Keratinocyte (primary cell): Measurements from ENCODE around the gene ECI1. TPM values are rescaled to one million over a fixed set of nuclear protein-coding genes. Genes with fewer than 3 reads are reported as not detected.

Experiments used
- DNase-seq: peaks from one replicate; pipeline ENCODE4 v3.0.0-alpha.2; 2011; ENCODE audit warnings: low read depth, missing footprints, low spot score
- FAIRE-seq: peaks from 2 replicates; lab custom pipeline; 2011; peaks lifted over from hg19 to GRCh38; lab: Jason Lieb, UNC
- H2AFZ ChIP-seq: 2 replicates; pipeline ENCODE4 v1.6.0; 2012; ENCODE audit warnings: low read length, control low read depth, inconsistent platforms; ENCODE audit not compliant: control insufficient read depth
- H3K27ac ChIP-seq: 2 replicates; pipeline ENCODE4 v1.5.1; 2011; ENCODE audit warnings: low read length; ENCODE audit not compliant: control insufficient read depth, insufficient read depth
- H3K27me3 ChIP-seq: 3 replicates; pipeline ENCODE4 v1.6.0; 2011; ENCODE audit warnings: low read length; ENCODE audit not compliant: control insufficient read depth, insufficient read depth; ENCODE audit errors: extremely low read depth
- H3K36me3 ChIP-seq, 2 experiments: 2 replicates in 1 of 2; 3 replicates in 1 of 2; pipeline ENCODE4 v1.5.1; 2011; ENCODE audit warnings: low read length in 2 of 2, mild to moderate bottlenecking in 1 of 2; ENCODE audit not compliant: control insufficient read depth in 2 of 2, insufficient read depth in 2 of 2; ENCODE audit errors: extremely low read depth in 1 of 2
- H3K4me1 ChIP-seq: 3 replicates; pipeline ENCODE4 v1.5.1; 2011; ENCODE audit warnings: low read length; ENCODE audit not compliant: control insufficient read depth, insufficient read depth; ENCODE audit errors: extremely low read depth
- H3K4me2 ChIP-seq: 3 replicates; pipeline ENCODE4 v1.6.0; 2011; ENCODE audit warnings: low read depth, low read length; ENCODE audit not compliant: control insufficient read depth, insufficient read depth; ENCODE audit errors: extremely low read depth
- H3K4me3 ChIP-seq, 3 experiments: fragments of 200-600 bp in 1 of 3; sonication (generic) in 1 of 3; 2 replicates in 2 of 3; 3 replicates in 1 of 3; pipeline ENCODE4 v1.5.1; 2011 to 2016; ENCODE audit warnings: low read length in 3 of 3, mild to moderate bottlenecking in 3 of 3, control low read depth in 2 of 3, inconsistent platforms in 1 of 3, low read depth in 1 of 3, mixed read lengths in 1 of 3, mixed run types in 1 of 3, moderate library complexity in 1 of 3; ENCODE audit not compliant: control insufficient read depth in 2 of 3, insufficient read depth in 2 of 3; ENCODE audit errors: extremely low read depth in 1 of 3
- H3K79me2 ChIP-seq: 2 replicates; pipeline ENCODE4 v1.6.0; 2012; ENCODE audit warnings: low read length; ENCODE audit not compliant: control insufficient read depth, insufficient read depth
- H3K9ac ChIP-seq: 3 replicates; pipeline ENCODE4 v1.6.0; 2011; ENCODE audit warnings: low read length; ENCODE audit not compliant: control insufficient read depth, insufficient read depth; ENCODE audit errors: extremely low read depth
- H3K9me1 ChIP-seq: 3 replicates; pipeline ENCODE4 v1.6.0; 2011; ENCODE audit warnings: low read length; ENCODE audit not compliant: control insufficient read depth, insufficient read depth; ENCODE audit errors: extremely low read depth
- H3K9me3 ChIP-seq: 2 replicates; pipeline ENCODE4 v1.5.1; 2012; ENCODE audit warnings: low read depth, low read length; ENCODE audit not compliant: control insufficient read depth
- H4K20me1 ChIP-seq: 3 replicates; pipeline ENCODE4 v1.6.0; 2011; ENCODE audit warnings: low read length; ENCODE audit not compliant: control insufficient read depth, insufficient read depth; ENCODE audit errors: extremely low read depth
- EZH2 ChIP-seq: IDR thresholded peaks from one replicate; pipeline ENCODE4 v1.6.1; 2012; ENCODE audit warnings: inconsistent platforms, mild to moderate bottlenecking, low read length, moderate library complexity
- dilution Hi-C: fragments of 300-500 bp; cut with MboI; formaldehyde crosslinking; loops from one replicate; pipeline ENCODE4 v1.7.0; 2020; ENCODE audit warnings: low sequenced_read_pairs; ENCODE audit not compliant: extremely low pct_ligation_motif_present
- polyA plus RNA-seq, 5 experiments: library from polyadenylated mRNA; depleted of rRNA in 3 of 5; stranded (reverse) in 3 of 5; stranded (forward) in 1 of 5; unstranded in 1 of 5; fragments of >200 nt; gene quantifications; 1 replicate in 1 of 5; 2 replicates in 3 of 5; 3 replicates in 1 of 5; pipeline versions ENCODE4 v1.2.1 to v1.2.3, GENCODE V29; 2011 to 2012; ENCODE audit warnings: missing spikeins in 2 of 5, low read depth in 1 of 5, low replicate concordance in 1 of 5
- TF ChIP-seq, protein P1 (sequence below), 3 experiments: IDR thresholded peaks in 1 of 3; conservative IDR thresholded peaks in 1 of 3; optimal IDR thresholded peaks in 1 of 3; 2 replicates in 2 of 3; 3 replicates in 1 of 3; pipeline versions ENCODE3 to v1.5.1; 2011; ENCODE audit warnings: low read length in 3 of 3, mild to moderate bottlenecking in 3 of 3, moderate library complexity in 2 of 3, control low read depth in 1 of 3, inconsistent platforms in 1 of 3; ENCODE audit not compliant: insufficient read depth in 2 of 3; ENCODE audit errors: extremely low read depth in 1 of 3

ECI1 gene
- polyA plus RNA-seq, 1 donor (not counting 4 experiments of a cell fraction or from before 2014, with no cell fraction given) = 19.7 TPM

DNA sequence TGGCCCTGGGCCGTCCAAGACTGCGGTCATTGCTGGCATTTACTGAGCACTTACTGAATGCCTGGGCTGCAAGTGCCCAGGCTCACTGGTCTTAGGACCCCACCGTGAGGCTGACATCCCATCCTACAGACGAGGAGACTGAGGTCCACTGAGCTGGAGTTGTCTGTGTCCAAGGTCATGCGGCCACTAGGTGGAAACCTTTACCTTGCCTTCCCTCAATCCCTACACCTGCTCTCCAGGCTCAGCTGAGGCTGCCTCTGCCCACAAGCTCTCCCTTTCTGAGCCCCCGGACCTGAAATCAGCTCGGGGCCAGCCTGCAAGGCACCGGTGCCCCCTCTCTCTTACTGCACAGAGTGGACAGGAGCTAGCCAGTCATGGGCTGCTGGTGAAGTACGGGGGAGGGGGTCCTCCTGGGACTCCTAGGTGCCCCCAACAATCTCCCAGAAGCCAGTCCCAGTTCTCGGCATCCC, 56.5 kb downstream of the ECI1 start:
- dilution Hi-C loops = no loop called here
- no peak overlapping the region for H2AFZ ChIP-seq
- FAIRE-seq = peak; percentile 59
- no peaks in the 10 kb centered on the region for H3K9me1 ChIP-seq
- H4K20me1 ChIP-seq = no peaks in the 10 kb centered on the region
- peaks cover 38% of the 10 kb centered on the region for H3K27me3 ChIP-seq
- no peaks in the 10 kb centered on the region for H3K79me2 ChIP-seq
- TF ChIP-seq EZH2 = no peak
- TF ChIP-seq, protein P1, sequence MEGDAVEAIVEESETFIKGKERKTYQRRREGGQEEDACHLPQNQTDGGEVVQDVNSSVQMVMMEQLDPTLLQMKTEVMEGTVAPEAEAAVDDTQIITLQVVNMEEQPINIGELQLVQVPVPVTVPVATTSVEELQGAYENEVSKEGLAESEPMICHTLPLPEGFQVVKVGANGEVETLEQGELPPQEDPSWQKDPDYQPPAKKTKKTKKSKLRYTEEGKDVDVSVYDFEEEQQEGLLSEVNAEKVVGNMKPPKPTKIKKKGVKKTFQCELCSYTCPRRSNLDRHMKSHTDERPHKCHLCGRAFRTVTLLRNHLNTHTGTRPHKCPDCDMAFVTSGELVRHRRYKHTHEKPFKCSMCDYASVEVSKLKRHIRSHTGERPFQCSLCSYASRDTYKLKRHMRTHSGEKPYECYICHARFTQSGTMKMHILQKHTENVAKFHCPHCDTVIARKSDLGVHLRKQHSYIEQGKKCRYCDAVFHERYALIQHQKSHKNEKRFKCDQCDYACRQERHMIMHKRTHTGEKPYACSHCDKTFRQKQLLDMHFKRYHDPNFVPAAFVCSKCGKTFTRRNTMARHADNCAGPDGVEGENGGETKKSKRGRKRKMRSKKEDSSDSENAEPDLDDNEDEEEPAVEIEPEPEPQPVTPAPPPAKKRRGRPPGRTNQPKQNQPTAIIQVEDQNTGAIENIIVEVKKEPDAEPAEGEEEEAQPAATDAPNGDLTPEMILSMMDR (optimal IDR thresholded peaks at IDR 0.05 in 1 of 3, IDR thresholded peaks at IDR 0.05 in 1 of 3, conservative IDR thresholded peaks at IDR 0.05 in 1 of 3; ENCODE audit: extremely low read depth in 1 of 3, insufficient read depth in 2 of 3, low read length in 3 of 3) = peak; percentile 74 to 91 (median 76)
- no peaks in the 10 kb centered on the region for H3K36me3 ChIP-seq
- H3K4me2 ChIP-seq = no peak overlapping the region
- H3K9ac ChIP-seq = no peak overlapping the region
- no peak for DNase-seq
- H3K9me3 ChIP-seq = no peaks in the 10 kb centered on the region
- no peak overlapping the region for H3K27ac ChIP-seq
- no peak overlapping the region for H3K4me3 ChIP-seq
- H3K4me1 ChIP-seq = peaks cover 19% of the 10 kb centered on the region

DNA sequence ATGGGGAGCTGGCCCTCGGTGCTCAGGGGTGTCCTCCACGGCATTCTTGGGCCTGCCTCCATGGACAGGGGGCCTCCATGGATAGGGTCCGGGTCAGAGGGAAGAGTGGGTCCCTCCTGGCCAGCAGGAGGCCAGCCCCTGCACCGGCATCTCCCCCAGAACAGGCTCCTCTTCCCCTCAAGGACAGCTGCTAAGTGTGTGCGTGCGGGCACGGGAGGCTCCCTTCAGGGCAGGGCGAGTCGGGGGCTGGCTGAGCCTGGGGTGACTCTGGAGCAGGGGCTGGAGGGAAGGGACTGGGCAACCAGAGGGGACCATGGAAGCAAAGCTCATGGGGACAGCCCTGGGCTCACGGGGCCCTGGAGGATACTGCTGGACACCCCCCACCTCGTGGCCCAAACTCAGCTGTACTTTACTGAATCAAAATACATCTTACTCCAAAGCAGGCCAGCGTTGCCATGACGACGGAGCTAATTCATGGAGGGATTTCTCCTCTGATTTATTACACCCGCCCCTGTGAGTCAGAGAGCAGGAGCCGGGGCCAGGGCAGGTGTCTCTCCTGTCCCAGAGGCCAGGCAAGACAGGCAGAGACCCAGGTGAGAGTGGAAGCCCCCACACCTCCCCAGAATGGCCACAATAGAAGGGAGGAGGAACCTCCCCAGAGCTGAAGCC, 57.1 kb downstream of the ECI1 start:
- H3K4me2 ChIP-seq = no peak overlapping the region
- H3K9me1 ChIP-seq = no peaks in the 10 kb centered on the region
- H3K4me3 ChIP-seq = no peak overlapping the region
- dilution Hi-C loops = no loop called here
- peaks cover 38% of the 10 kb centered on the region for H3K27me3 ChIP-seq
- H3K4me1 ChIP-seq = peaks cover 19% of the 10 kb centered on the region
- H4K20me1 ChIP-seq = no peaks in the 10 kb centered on the region
- no peak for DNase-seq
- no peak overlapping the region for H2AFZ ChIP-seq
- no peaks in the 10 kb centered on the region for H3K9me3 ChIP-seq
- H3K27ac ChIP-seq = no peak overlapping the region
- no peak for FAIRE-seq
- TF ChIP-seq EZH2 = no peak
- TF ChIP-seq, protein P1 (optimal IDR thresholded peaks at IDR 0.05 in 1 of 3, IDR thresholded peaks at IDR 0.05 in 1 of 3, conservative IDR thresholded peaks at IDR 0.05 in 1 of 3; ENCODE audit: extremely low read depth in 1 of 3, insufficient read depth in 2 of 3, low read length in 3 of 3) = no peak
- H3K36me3 ChIP-seq = no peaks in the 10 kb centered on the region
- no peaks in the 10 kb centered on the region for H3K79me2 ChIP-seq
- no peak overlapping the region for H3K9ac ChIP-seq
